ENCODE results near the gene FOXA3. TPM values are rescaled to one million over a fixed set of nuclear protein-coding genes. Genes with fewer than 3 reads are reported as not detected.
A peak's percentile ranks its signal among the peaks of the same experiment; 100 is the strongest.

FOXA3 gene
- total and polyA plus RNA-seq, 2 donors (not counting 3 experiments of a cell fraction or from before 2014, with no cell fraction given) = 0.06 TPM; not detected in 1

GRCh38 chr19:45824041-45824471 lies 40.1 kb upstream of the FOXA3 start:
- DNase-seq (ENCODE audit: low read depth, low spot score) = peak; percentile 74
- ChIA-PET CTCF (interaction anchor here (1.3 kb wide), 1 partner anchor 54 kb away, joined by 4 read pairs; no protein-coding TSS in a partner anchor), POLR2A (no interaction called here)
- dilution Hi-C loops (cut with MboI; ENCODE audit: extremely low pct_ligation_motif_present, low sequenced_read_pairs) (no loop called here), intact Hi-C loops (cut with micrococcal nuclease) (no loop called here)
- peaks cover 11% of the 10 kb centered on the region for H3K4me1 ChIP-seq (ENCODE audit: control insufficient read depth, extremely low read depth, insufficient read depth, low read length)
- H3K4me2 ChIP-seq (ENCODE audit: insufficient read depth, low read length) = no peak overlapping the region
- TF ChIP-seq EZH2 (IDR thresholded peaks at IDR 0.05; ENCODE audit: borderline replicate concordance, low read depth, low read length, severe bottlenecking) = no peak
- TF ChIP-seq POLR2AphosphoS5 (IDR thresholded peaks at IDR 0.05; ENCODE audit: insufficient read depth, low read depth, low read length) = peak; percentile 14
- peaks cover 13 to 57% of the 10 kb centered on the region in 2 experiments for H3K36me3 ChIP-seq (ENCODE audit: control insufficient read depth in 2 of 2, extremely low read depth in 1 of 2, insufficient read depth in 2 of 2, low read length in 2 of 2)
- no peaks in the 10 kb centered on the region for H3K9me3 ChIP-seq (replicated peaks; ENCODE audit: control insufficient read depth, insufficient read depth, low read length)
- no peak overlapping the region for H3K4me3 ChIP-seq (replicated peaks in 1 of 3; ENCODE audit: insufficient read depth in 1 of 3, low read depth in 1 of 3, low read length in 3 of 3)
- no peaks in the 10 kb centered on the region for H3K27me3 ChIP-seq (ENCODE audit: control insufficient read depth in 2 of 2, insufficient read depth in 2 of 2, low read length in 2 of 2)
- H3K27ac ChIP-seq (ENCODE audit: insufficient read depth, low read depth, low read length) = no peak overlapping the region
- no peak overlapping the region for H3K9ac ChIP-seq (replicated peaks; ENCODE audit: extremely low read depth, insufficient read depth, low read length)
- no peaks in the 10 kb centered on the region for H3K79me2 ChIP-seq (ENCODE audit: control insufficient read depth, insufficient read depth, low read length)
- H2AFZ ChIP-seq (ENCODE audit: low read depth, low read length) = no peak overlapping the region
- peak; percentile 18 for FAIRE-seq
- no peaks in the 10 kb centered on the region for H3K9me1 ChIP-seq (replicated peaks; ENCODE audit: control insufficient read depth, extremely low read depth, insufficient read depth, low read length)
- no TSS peak for BruUV-seq (replicated peaks)
- no peaks in the 10 kb centered on the region for H4K20me1 ChIP-seq (replicated peaks; ENCODE audit: control insufficient read depth, extremely low read depth, insufficient read depth, low read length)

GRCh38 chr19:45824531-45825262 lies 39.4 kb upstream of the FOXA3 start:
- H3K36me3 ChIP-seq (ENCODE audit: control insufficient read depth in 2 of 2, extremely low read depth in 1 of 2, insufficient read depth in 2 of 2, low read length in 2 of 2) = peaks cover 13 to 59% of the 10 kb centered on the region in 2 experiments
- FAIRE-seq = no peak

More at GRCh38 chr19:45824531-45825262, 39.4 kb upstream of the FOXA3 start:
- no peak overlapping the region for H3K9ac ChIP-seq (replicated peaks; ENCODE audit: extremely low read depth, insufficient read depth, low read length)
- dilution Hi-C loops (cut with MboI; ENCODE audit: extremely low pct_ligation_motif_present, low sequenced_read_pairs) (no loop called here), intact Hi-C loops (cut with micrococcal nuclease) (no loop called here)
- CTCF ChIA-PET = interaction anchor here (0.6 to 4.1 kb wide), 4 partner anchors 7 to 54 kb away, joined by 3 to 35 read pairs (median 4); no protein-coding TSS in a partner anchor
- H3K79me2 ChIP-seq (ENCODE audit: control insufficient read depth, insufficient read depth, low read length) = no peaks in the 10 kb centered on the region
- H4K20me1 ChIP-seq (replicated peaks; ENCODE audit: control insufficient read depth, extremely low read depth, insufficient read depth, low read length) = no peaks in the 10 kb centered on the region
- H3K9me3 ChIP-seq (replicated peaks; ENCODE audit: control insufficient read depth, insufficient read depth, low read length) = no peaks in the 10 kb centered on the region
- no peak overlapping the region for H2AFZ ChIP-seq (ENCODE audit: low read depth, low read length)
- no peak overlapping the region for H3K4me2 ChIP-seq (ENCODE audit: insufficient read depth, low read length)
- POLR2A ChIA-PET = no interaction called here
- no TSS peak for BruUV-seq (replicated peaks)
- no peak overlapping the region for H3K4me3 ChIP-seq (replicated peaks in 1 of 3; ENCODE audit: insufficient read depth in 1 of 3, low read depth in 1 of 3, low read length in 3 of 3)
- DNase-seq (ENCODE audit: low read depth, low spot score) = no peak
- no peaks in the 10 kb centered on the region for H3K9me1 ChIP-seq (replicated peaks; ENCODE audit: control insufficient read depth, extremely low read depth, insufficient read depth, low read length)
- H3K27me3 ChIP-seq (ENCODE audit: control insufficient read depth in 2 of 2, insufficient read depth in 2 of 2, low read length in 2 of 2) = no peaks in the 10 kb centered on the region
- no peak overlapping the region for H3K27ac ChIP-seq (ENCODE audit: insufficient read depth, low read depth, low read length)
- no peak for TF ChIP-seq POLR2A (IDR thresholded peaks at IDR 0.05; ENCODE audit: low read depth, low read length)
- no peak for TF ChIP-seq GATA2 (IDR thresholded peaks at IDR 0.05; ENCODE audit: insufficient read depth, insufficient read length, low read depth, low read length)
- TF ChIP-seq MYC (IDR thresholded peaks at IDR 0.05; ENCODE audit: low read depth, low read length) = no peak
- no peak for TF ChIP-seq CTCF (IDR thresholded peaks at IDR 0.05; ENCODE audit: extremely low read depth in 1 of 2, insufficient read depth in 1 of 2, low read depth in 1 of 2, low read length in 2 of 2)
- no peak for TF ChIP-seq JUN (IDR thresholded peaks at IDR 0.05; ENCODE audit: borderline replicate concordance, insufficient read depth, insufficient read length, low read depth)
- no peak for TF ChIP-seq EZH2 (IDR thresholded peaks at IDR 0.05; ENCODE audit: borderline replicate concordance, low read depth, low read length, severe bottlenecking)
- TF ChIP-seq POLR2AphosphoS5 (IDR thresholded peaks at IDR 0.05; ENCODE audit: insufficient read depth, low read depth, low read length) = no peak
- TF ChIP-seq MAX (IDR thresholded peaks at IDR 0.05; ENCODE audit: insufficient read depth, insufficient read length) = no peak
- peaks cover 11% of the 10 kb centered on the region for H3K4me1 ChIP-seq (ENCODE audit: control insufficient read depth, extremely low read depth, insufficient read depth, low read length)
